ENCODE measurements around the gene WDR82.

GRCh38 chr3:52237657-52238172, 40.7 kb downstream of the WDR82 start:
- TF ChIP-seq CTCF (IDR thresholded peaks at IDR 0.05; ENCODE audit: low read depth, low read length) (no peak), MYC (IDR thresholded peaks at IDR 0.05; ENCODE audit: low read depth, low read length) (no peak), POLR2A (IDR thresholded peaks at IDR 0.05; ENCODE audit: extremely low read depth, insufficient read length) (no peak), MAX (IDR thresholded peaks at IDR 0.05; ENCODE audit: low read depth, low read length) (no peak)
